Measurements from ENCODE around the gene RAX.

DNA sequence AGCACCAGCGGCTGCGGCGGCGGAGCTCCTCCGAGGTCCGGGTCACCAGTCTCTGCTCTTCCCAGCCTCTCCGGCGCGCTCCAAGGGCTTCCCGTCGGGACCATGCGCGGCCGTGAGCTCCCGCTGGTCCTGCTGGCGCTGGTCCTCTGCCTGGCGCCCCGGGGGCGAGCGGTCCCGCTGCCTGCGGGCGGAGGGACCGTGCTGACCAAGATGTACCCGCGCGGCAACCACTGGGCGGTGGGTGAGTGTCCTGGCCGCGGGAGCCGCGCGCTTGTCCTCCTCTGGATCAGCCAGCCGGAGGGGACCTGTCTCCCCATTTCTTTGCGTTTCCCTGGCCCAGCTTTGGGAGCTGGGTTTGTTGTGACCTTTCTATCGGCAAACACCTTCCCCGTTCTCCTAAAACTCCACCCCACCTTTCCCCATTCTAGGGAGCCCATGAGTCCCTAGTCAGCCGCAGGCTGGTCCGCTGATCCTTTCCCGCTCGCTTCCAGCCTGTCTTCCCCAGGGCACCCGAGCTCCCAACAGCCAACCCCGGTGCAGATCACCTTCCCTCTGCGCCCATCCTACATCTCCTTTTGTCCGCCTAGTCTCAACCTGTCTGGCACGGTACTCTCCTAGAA, 53.0 kb downstream of the RAX start:
- TF ChIP-seq, protein P1, sequence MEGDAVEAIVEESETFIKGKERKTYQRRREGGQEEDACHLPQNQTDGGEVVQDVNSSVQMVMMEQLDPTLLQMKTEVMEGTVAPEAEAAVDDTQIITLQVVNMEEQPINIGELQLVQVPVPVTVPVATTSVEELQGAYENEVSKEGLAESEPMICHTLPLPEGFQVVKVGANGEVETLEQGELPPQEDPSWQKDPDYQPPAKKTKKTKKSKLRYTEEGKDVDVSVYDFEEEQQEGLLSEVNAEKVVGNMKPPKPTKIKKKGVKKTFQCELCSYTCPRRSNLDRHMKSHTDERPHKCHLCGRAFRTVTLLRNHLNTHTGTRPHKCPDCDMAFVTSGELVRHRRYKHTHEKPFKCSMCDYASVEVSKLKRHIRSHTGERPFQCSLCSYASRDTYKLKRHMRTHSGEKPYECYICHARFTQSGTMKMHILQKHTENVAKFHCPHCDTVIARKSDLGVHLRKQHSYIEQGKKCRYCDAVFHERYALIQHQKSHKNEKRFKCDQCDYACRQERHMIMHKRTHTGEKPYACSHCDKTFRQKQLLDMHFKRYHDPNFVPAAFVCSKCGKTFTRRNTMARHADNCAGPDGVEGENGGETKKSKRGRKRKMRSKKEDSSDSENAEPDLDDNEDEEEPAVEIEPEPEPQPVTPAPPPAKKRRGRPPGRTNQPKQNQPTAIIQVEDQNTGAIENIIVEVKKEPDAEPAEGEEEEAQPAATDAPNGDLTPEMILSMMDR (IDR thresholded peaks at IDR 0.05; ENCODE audit: control extremely low read depth in 1 of 3, insufficient read depth in 1 of 3, low read depth in 1 of 3, low read length in 3 of 3), result no peak
- TF ChIP-seq POU5F1 (IDR thresholded peaks at IDR 0.05; ENCODE audit: low read depth, low read length) (no peak), POLR2A (IDR thresholded peaks at IDR 0.05; ENCODE audit: control extremely low read depth in 1 of 2, low read depth in 2 of 2, low read length in 2 of 2) (no peak), GABPA (IDR thresholded peaks at IDR 0.05; ENCODE audit: borderline replicate concordance, insufficient read depth, low read length) (no peak), CHD1 (IDR thresholded peaks at IDR 0.05; ENCODE audit: low read depth, low read length) (no peak), EGR1 (IDR thresholded peaks at IDR 0.05; ENCODE audit: borderline replicate concordance, low read depth, low read length) (no peak), POLR2AphosphoS5 (IDR thresholded peaks at IDR 0.05; ENCODE audit: low read depth, low read length) (no peak)
- TF ChIP-seq, protein P2, sequence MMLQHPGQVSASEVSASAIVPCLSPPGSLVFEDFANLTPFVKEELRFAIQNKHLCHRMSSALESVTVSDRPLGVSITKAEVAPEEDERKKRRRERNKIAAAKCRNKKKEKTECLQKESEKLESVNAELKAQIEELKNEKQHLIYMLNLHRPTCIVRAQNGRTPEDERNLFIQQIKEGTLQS (IDR thresholded peaks at IDR 0.05; ENCODE audit: insufficient read depth, low read depth, low read length), result no peak
